GM23338 (cell line): Measurements from ENCODE around the gene DLG3.

Source experiments
- CTCF ChIP-seq, 2 experiments: fragments of 200-600 bp in 1 of 2; sonication (generic) in 1 of 2; conservative IDR thresholded peaks; 2 replicates each; pipeline versions ENCODE4 v1.5.1 to v1.6.1; 2016 to 2017; ENCODE audit warnings: antibody characterized with exemption in 2 of 2, low read depth in 2 of 2, mild to moderate bottlenecking in 2 of 2, moderate library complexity in 1 of 2
- ZNF331 ChIP-seq: fragments of 250-450 bp; sonication (Bioruptor Pico); IDR thresholded peaks from 2 replicates; pipeline ENCODE4 v1.5.0; 2020; ENCODE audit warnings: low read depth, mild to moderate bottlenecking, moderate library complexity

- TF ChIP-seq ZNF331 (CRISPR knock-in tag), result no peak
- no peak for TF ChIP-seq CTCF (conservative IDR thresholded peaks at IDR 0.05; ENCODE audit: low read depth in 2 of 2)
Measured at GRCh38 chrX:70439016-70439415, 5.6 kb upstream of the DLG3 start.
